IMR-90 (cell line): ENCODE results near the gene KDELR3. TPM values are rescaled to one million over a fixed set of nuclear protein-coding genes. Genes with fewer than 3 reads are reported as not detected.
A peak's percentile ranks its signal among the peaks of the same experiment; 100 is the strongest.

Source experiments
- ATAC-seq: fragments of 200-7000 bp; cut with Tn5 transposase; 2 replicates; pipeline ENCODE4 v1.9.1; 2020; ENCODE audit warnings: low read depth, mild to moderate bottlenecking, moderate library complexity
- BruUV-seq: library from RNA; stranded (reverse); fragments of 400-500 nt; replicated peaks from 2 replicates; lab custom pipeline; 2021; lab: Mats Ljungman, UMichigan
- CTCF ChIA-PET: fragments of 300-600 bp; formaldehyde crosslinking; extraction: SDS; loops from one replicate; lab custom pipeline; 2021; ENCODE audit warnings: antibody characterized with exemption; lab: Yijun Ruan, JAX
- POLR2A ChIA-PET: fragments of 300-600 bp; sonication (Branson Sonifier 250); formaldehyde crosslinking; loops from one replicate; lab custom pipeline; 2022; ENCODE audit warnings: antibody characterized with exemption; ENCODE audit not compliant: unreplicated experiment; lab: Charles Lee
- DNase-seq: peaks from one replicate; pipeline ENCODE4 v3.0.0; 2013
- H2AFZ ChIP-seq: replicated peaks from 2 replicates; pipeline ENCODE3; 2013; ENCODE audit warnings: low read length, mild to moderate bottlenecking; ENCODE audit not compliant: poor library complexity
- H2AK5ac ChIP-seq: 2 replicates; pipeline ENCODE4 v1.6.1; 2013; ENCODE audit warnings: low read depth, low read length, inconsistent platforms
- H2AK9ac ChIP-seq: replicated peaks from 2 replicates; pipeline ENCODE3; 2013; ENCODE audit warnings: mild to moderate bottlenecking, low read depth, low read length, moderate library complexity; ENCODE audit not compliant: poor library complexity
- H2BK120ac ChIP-seq: 2 replicates; pipeline ENCODE4 v1.6.1; 2013; ENCODE audit warnings: low read depth, low read length, inconsistent platforms
- H2BK15ac ChIP-seq: 3 replicates; pipeline ENCODE4 v1.6.1; 2013; ENCODE audit warnings: low read depth, low read length, inconsistent platforms
- H2BK20ac ChIP-seq: 2 replicates; pipeline ENCODE4 v1.6.1; 2013; ENCODE audit warnings: low read depth, mild to moderate bottlenecking, inconsistent platforms, low read length, moderate library complexity
- H2BK5ac ChIP-seq: 2 replicates; pipeline ENCODE4 v1.6.1; 2013; ENCODE audit warnings: mild to moderate bottlenecking, low read depth, low read length, inconsistent platforms; ENCODE audit not compliant: poor library complexity, severe bottlenecking
- H3K14ac ChIP-seq: replicated peaks from 2 replicates; pipeline ENCODE4 v1.6.1; 2013; ENCODE audit warnings: low read depth, low read length, inconsistent platforms
- H3K18ac ChIP-seq: 2 replicates; pipeline ENCODE4 v1.6.1; 2013; ENCODE audit warnings: low read depth, low read length, control low read depth
- H3K23ac ChIP-seq: 2 replicates; pipeline ENCODE4 v1.6.1; 2013; ENCODE audit warnings: low read depth, low read length, inconsistent platforms
- H3K27ac ChIP-seq: 2 replicates; pipeline ENCODE4 v1.5.1; 2013; ENCODE audit warnings: mild to moderate bottlenecking, control low read depth, low read length; ENCODE audit not compliant: insufficient read depth
- H3K27me3 ChIP-seq: 2 replicates; pipeline ENCODE4 v1.6.1; 2013; ENCODE audit warnings: low read length; ENCODE audit not compliant: control insufficient read depth, insufficient read depth
- H3K36me3 ChIP-seq: 2 replicates; pipeline ENCODE4 v1.6.1; 2013; ENCODE audit warnings: low read length, mixed read lengths; ENCODE audit not compliant: control insufficient read depth, insufficient read depth
- H3K4ac ChIP-seq: 2 replicates; pipeline ENCODE4 v1.6.1; 2013; ENCODE audit warnings: low read depth, low read length, inconsistent platforms
- H3K4me1 ChIP-seq: 2 replicates; pipeline ENCODE4 v1.6.1; 2013; ENCODE audit warnings: low read length, mixed read lengths; ENCODE audit not compliant: control insufficient read depth, insufficient read depth
- H3K4me2 ChIP-seq: 2 replicates; pipeline ENCODE4 v1.6.1; 2013; ENCODE audit warnings: low read depth, mild to moderate bottlenecking, control low read depth, low read length, moderate library complexity
- H3K4me3 ChIP-seq: 2 replicates; pipeline ENCODE4 v1.5.1; 2013; ENCODE audit warnings: low read depth, mild to moderate bottlenecking, control low read depth, low read length, moderate library complexity; ENCODE audit not compliant: insufficient read depth
- H3K56ac ChIP-seq: 2 replicates; pipeline ENCODE4 v1.6.1; 2013; ENCODE audit warnings: low read length, inconsistent platforms; ENCODE audit not compliant: insufficient read depth; ENCODE audit errors: extremely low read depth
- H3K79me1 ChIP-seq, 2 experiments: 2 replicates each; pipeline ENCODE4 v1.6.1; 2013; ENCODE audit warnings: low read length in 2 of 2, inconsistent platforms in 1 of 2, low read depth in 1 of 2
- H3K9ac ChIP-seq: 2 replicates; pipeline ENCODE4 v1.6.1; 2013; ENCODE audit warnings: low read depth, low read length, control low read depth
- H3K9me1 ChIP-seq: 2 replicates; pipeline ENCODE4 v1.6.1; 2013; ENCODE audit warnings: low read length, inconsistent platforms; ENCODE audit not compliant: insufficient read depth
- H3K9me3 ChIP-seq: 2 replicates; pipeline ENCODE4 v1.6.1; 2013; ENCODE audit warnings: low read length; ENCODE audit not compliant: control insufficient read depth, insufficient read depth
- H4K20me1 ChIP-seq: 2 replicates; pipeline ENCODE4 v1.6.1; 2013; ENCODE audit warnings: low read length, inconsistent platforms; ENCODE audit not compliant: insufficient read depth
- H4K5ac ChIP-seq: 2 replicates; pipeline ENCODE4 v1.6.1; 2013; ENCODE audit warnings: mild to moderate bottlenecking, low read depth, low read length, control low read depth
- H4K8ac ChIP-seq, 2 experiments: 2 replicates each; pipeline ENCODE4 v1.6.1; 2013; ENCODE audit warnings: low read depth in 2 of 2, low read length in 2 of 2, control low read depth in 1 of 2, inconsistent platforms in 1 of 2
- H4K91ac ChIP-seq: 2 replicates; pipeline ENCODE4 v1.6.1; 2013; ENCODE audit warnings: low read depth, low read length, inconsistent platforms; ENCODE audit not compliant: insufficient read depth
- BHLHE40 ChIP-seq: fragments of 150-350 bp; IDR thresholded peaks from 2 replicates; pipeline ENCODE4 v1.6.1; 2016; ENCODE audit warnings: mild to moderate bottlenecking, low read depth, low read length
- CEBPB ChIP-seq: IDR thresholded peaks from 2 replicates; pipeline ENCODE4 v1.6.1; 2012; ENCODE audit warnings: low read depth, low read length, improper control_type of control experiment
- MAZ ChIP-seq: IDR thresholded peaks from 2 replicates; pipeline ENCODE4 v1.6.1; 2012; ENCODE audit warnings: low read depth, mild to moderate bottlenecking, low read length, improper control_type of control experiment, moderate library complexity, borderline replicate concordance
- MXI1 ChIP-seq: IDR thresholded peaks from 2 replicates; pipeline ENCODE4 v1.6.1; 2012; ENCODE audit warnings: low read depth, mild to moderate bottlenecking, low read length, moderate library complexity, borderline replicate concordance
- POLR2A ChIP-seq: IDR thresholded peaks from 2 replicates; pipeline ENCODE4 v1.6.1; 2012; ENCODE audit warnings: mild to moderate bottlenecking, low read depth, low read length
- RAD21 ChIP-seq: IDR thresholded peaks from 2 replicates; pipeline ENCODE4 v1.6.1; 2012; ENCODE audit warnings: low read length, improper control_type of control experiment
- WGBS, 2 experiments: methylation state at CpG; one replicate each; pipeline versions ENCODE4 v1.1.5 to v1.1.7; 2013; ENCODE audit warnings: missing lambda C conversion rate in 2 of 2; ENCODE audit not compliant: insufficient read length in 1 of 2; ENCODE audit errors: extremely low coverage in 2 of 2; 5-methylcytosine and 5-hydroxymethylcytosine counted together
- dilution Hi-C: fragments of 300-500 bp; cut with HindIII; formaldehyde crosslinking; loops from one replicate; pipeline ENCODE4 v1.14.3; 2018; ENCODE audit warnings: low sequenced_read_pairs; ENCODE audit not compliant: unreplicated experiment
- in situ Hi-C: fragments of 300-500 bp; cut with MboI; formaldehyde crosslinking; loops from 3 replicates; pipeline ENCODE4 v1.14.3; 2019; ENCODE audit warnings: low sequenced_read_pairs, inconsistent platforms, mixed read lengths
- intact Hi-C: fragments of 100-400 bp; cut with micrococcal nuclease; formaldehyde crosslinking; loops from 2 replicates; pipeline ENCODE4 v1.10.0; 2022
- polyA plus RNA-seq, 3 experiments: library from polyadenylated mRNA; depleted of rRNA; stranded (reverse); fragments of >200 nt; gene quantifications; 2 replicates each; pipeline ENCODE4 v1.2.3, GENCODE V29; 2012; ENCODE audit warnings: low replicate concordance in 1 of 3
- total RNA-seq: library from RNA; depleted of rRNA; stranded (reverse); fragments of >200 nt; gene quantifications from 2 replicates; pipeline ENCODE4 v1.2.3, GENCODE V29; 2012

The KDELR3 gene
- total and polyA plus RNA-seq, 2 of the 4 experiments (the other 2 are of a cell fraction): 129 to 224 TPM

DNA sequence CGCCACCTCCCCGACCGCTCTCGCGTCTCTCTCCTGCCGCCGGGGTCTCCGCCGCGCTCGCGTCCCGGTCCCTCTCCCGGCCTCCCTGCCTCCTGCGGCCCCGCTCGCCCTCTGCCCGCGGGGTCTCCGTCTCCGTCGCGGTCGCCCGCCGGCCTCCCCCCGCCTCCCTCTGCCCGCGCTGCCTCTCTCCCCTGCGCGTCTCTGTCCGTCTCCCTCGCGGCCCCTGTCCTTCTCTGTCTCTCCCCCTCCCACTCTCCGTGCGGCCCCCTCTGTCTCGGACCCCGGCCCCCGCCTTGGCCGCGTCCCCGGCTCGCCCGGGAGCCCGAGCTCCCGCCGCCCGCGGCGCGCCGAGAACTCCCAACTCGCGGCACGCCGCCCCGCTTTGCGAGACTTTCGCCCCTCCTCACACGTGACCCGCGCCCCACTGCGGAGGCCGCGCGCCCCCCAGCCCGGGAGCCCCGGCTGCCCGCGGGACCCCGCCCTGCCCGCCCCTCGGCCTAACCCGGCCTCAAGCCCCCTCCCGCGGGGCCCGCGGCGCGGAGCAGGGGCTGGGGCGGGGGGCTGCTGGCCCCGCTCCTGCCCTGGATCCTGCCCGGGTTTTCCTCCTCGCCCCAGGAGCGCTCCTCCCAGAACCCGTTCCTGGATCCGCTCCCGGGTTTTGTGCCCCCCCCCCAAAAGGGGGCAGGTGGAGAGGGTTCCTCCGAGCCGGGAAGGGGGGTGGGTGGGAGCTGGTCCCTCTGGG, 12.2 kb upstream of the KDELR3 start:
- H3K27me3 ChIP-seq: peaks cover 90% of the 10 kb centered on the region
- peak overlapping the region; percentile 46; the same call in 1 of the 2 replicates for H3K4me2 ChIP-seq
- H4K20me1 ChIP-seq: no peaks in the 10 kb centered on the region; the same call in 1 of the 2 replicates
- H2AFZ ChIP-seq: peak overlapping the region; percentile 80
- no TSS peak for BruUV-seq
- H4K5ac ChIP-seq: no peak overlapping the region
- DNase-seq (peak; percentile 26), ATAC-seq (peak; percentile 63)
- peak overlapping the region; percentile 42 for H2AK9ac ChIP-seq
- H3K27ac ChIP-seq: no peak overlapping the region
- H3K9me1 ChIP-seq: no peaks in the 10 kb centered on the region
- intact Hi-C loops: no loop called here
- H3K4me1 ChIP-seq: no peaks in the 10 kb centered on the region; the same call in 1 of the 2 replicates
- no peaks in the 10 kb centered on the region; the same call in 1 of the 2 replicates for H3K9me3 ChIP-seq
- no peak overlapping the region for H3K4ac ChIP-seq
- no peak overlapping the region for H4K8ac ChIP-seq
- H3K4me3 ChIP-seq: peak overlapping the region; percentile 37
- H4K91ac ChIP-seq: no peak overlapping the region
- in situ Hi-C loops: no loop called here
- WGBS, 2 experiments: 0% methylated on average over 36 of the region's 90 CpGs; no CpG with 5 or more reads in 1 of the 2 experiments
- no peak overlapping the region for H2BK120ac ChIP-seq
- H3K23ac ChIP-seq: no peak overlapping the region
- H3K36me3 ChIP-seq: no peaks in the 10 kb centered on the region
- CTCF ChIA-PET: no interaction called here
- no peak overlapping the region for H2BK5ac ChIP-seq
- H3K79me1 ChIP-seq: no peaks in the 10 kb centered on the region
- H3K14ac ChIP-seq: no peak overlapping the region
- no peak overlapping the region for H2BK20ac ChIP-seq
- no peak overlapping the region for H3K9ac ChIP-seq
- no peak overlapping the region for H3K56ac ChIP-seq
- TF ChIP-seq MAZ (peak; percentile 83; the same call in 1 of the 2 replicates), RAD21 (no peak), BHLHE40 (no peak), POLR2A (no peak), CEBPB (no peak), MXI1 (no peak)
- H2AK5ac ChIP-seq: no peak overlapping the region
- dilution Hi-C loops: no loop called here
- H3K18ac ChIP-seq: no peak overlapping the region
- no peak overlapping the region for H2BK15ac ChIP-seq
- POLR2A ChIA-PET: no interaction called here
